Spleen (tissue), 11 donors: Measurements from ENCODE around the gene PAOX. TPM values are rescaled to one million over a fixed set of nuclear protein-coding genes. Genes with fewer than 3 reads are reported as not detected.
"Not testable (repeated sequence)": the region's sequence is repeated elsewhere in the genome, so short reads cannot be mapped to it uniquely, and the experiment has no call there.

Source experiments
- DNase-seq: peaks from one replicate; pipeline ENCODE4 v3.0.0-alpha.2; 2020
- H3K27ac ChIP-seq, 8 donors: fragments of 200-600 bp; sonication (generic) in 7 of 8; 1 replicate in 4 of 8; 2 replicates in 4 of 8; pipeline versions ENCODE4 v1.5.0 to v1.8.0; 2016 to 2021; ENCODE audit warnings: inconsistent platforms in 4 of 8, mild to moderate bottlenecking in 4 of 8, moderate library complexity in 1 of 8
- H3K27me3 ChIP-seq, 7 donors: fragments of 200-600 bp; sonication (generic) in 6 of 7; replicated peaks in 1 of 7; 1 replicate in 4 of 7; 2 replicates in 3 of 7; pipeline versions ENCODE4 v1.5.0 to v1.8.0; 2016 to 2021; ENCODE audit warnings: inconsistent platforms in 3 of 7, mild to moderate bottlenecking in 1 of 7
- H3K36me3 ChIP-seq, 6 donors: fragments of 200-600 bp; sonication (generic) in 5 of 6; 1 replicate in 4 of 6; 2 replicates in 2 of 6; pipeline versions ENCODE4 v1.5.0 to v1.8.0; 2016 to 2021; ENCODE audit warnings: inconsistent platforms in 2 of 6
- H3K4me1 ChIP-seq, 6 donors: fragments of 200-600 bp; sonication (generic) in 5 of 6; 1 replicate in 3 of 6; 2 replicates in 3 of 6; pipeline versions ENCODE4 v1.5.0 to v1.8.0; 2016 to 2021; ENCODE audit warnings: inconsistent platforms in 3 of 6
- H3K4me3 ChIP-seq, 8 donors: fragments of 200-600 bp; sonication (generic) in 7 of 8; 1 replicate in 4 of 8; 2 replicates in 4 of 8; pipeline versions ENCODE4 v1.5.0 to v1.8.0; 2016 to 2021; ENCODE audit warnings: inconsistent platforms in 4 of 8, mild to moderate bottlenecking in 4 of 8, moderate library complexity in 2 of 8
- H3K9me3 ChIP-seq, 8 donors: fragments of 200-600 bp; sonication (generic) in 7 of 8; 1 replicate in 4 of 8; 2 replicates in 4 of 8; pipeline versions ENCODE4 v1.5.0 to v1.8.0; 2016 to 2021; ENCODE audit warnings: inconsistent platforms in 4 of 8
- POLR2A ChIP-seq, 3 donors: fragments of 450-650 bp; IDR thresholded peaks; one replicate each; pipeline ENCODE4 v1.5.1; 2017; ENCODE audit warnings: antibody characterized with exemption in 3 of 3, mild to moderate bottlenecking in 1 of 3
- POLR2AphosphoS5 ChIP-seq, 3 donors: sonication (generic); formaldehyde crosslinking; IDR thresholded peaks; one replicate each; pipeline ENCODE4 v1.5.1; 2017; ENCODE audit warnings: antibody characterized with exemption in 3 of 3
- WGBS, 5 donors: extraction: QIAGEN DNeasy Blood & Tissue Kit in 3 of 5; methylation state at CpG; one replicate each; pipeline versions ENCODE4 v1.1.5 to v1.1.7; 2013 to 2018; 5-methylcytosine and 5-hydroxymethylcytosine counted together
- intact Hi-C: fragments of 100-400 bp; cut with DNase I; formaldehyde crosslinking; loops from one replicate; pipeline ENCODE4 v1.15.0; 2023; ENCODE audit warnings: low total_unique reads
- polyA plus RNA-seq, 3 donors: library from polyadenylated mRNA; stranded (reverse); fragments of 200-250 nt; gene quantifications; one replicate each; pipeline ENCODE4 v1.2.1, GENCODE V29; 2013
- total RNA-seq, 7 donors: library from RNA; depleted of rRNA in 3 of 7; stranded (reverse); fragments of >200 nt in 3 of 7; fragmentation: NEBNext Ultra II Directional in 4 of 7; extraction: Animal tissue kit (Norgen Biotek cat#: 25700) in 4 of 7; gene quantifications; one replicate each; pipeline versions ENCODE4 v1.1.0 to v1.2.1, GENCODE V29; 2016 to 2021
- TF ChIP-seq, protein P1 (sequence below), 11 experiments: fragments of 200-600 bp in 7 of 11; fragments of 450-650 bp in 4 of 11; sonication (generic) in 4 of 11; IDR thresholded peaks in 8 of 11; conservative IDR thresholded peaks in 3 of 11; 1 replicate in 7 of 11; 2 replicates in 4 of 11; pipeline versions ENCODE4 v1.4.0 to v1.8.0; 2016 to 2021; ENCODE audit warnings: antibody characterized with exemption in 11 of 11, inconsistent platforms in 4 of 11, mild to moderate bottlenecking in 1 of 11
- donor health status: healthy with polysubstance abuse.
- donor health status: DM: no; HTN: no; CAD: no; lungs with moderate emphysema.
- donor health status: DM: no; HTN: no; CAD: no.
- donor health status: Bipolar disorder and iron deficiency.
- donor health status: healthy.
- donor health status: DM: no; HTN: no; CAD: no.
- donor health status: DM: yes; HTN: yes; CAD: no.

The PAOX gene
- total and polyA plus RNA-seq, 10 donors: 15.4 to 34.0 (median 21.5) TPM

- TF ChIP-seq POLR2AphosphoS5 (IDR thresholded peaks at IDR 0.05): no peak
- TF ChIP-seq POLR2A (IDR thresholded peaks at IDR 0.05): no peak
- TF ChIP-seq, protein P1, sequence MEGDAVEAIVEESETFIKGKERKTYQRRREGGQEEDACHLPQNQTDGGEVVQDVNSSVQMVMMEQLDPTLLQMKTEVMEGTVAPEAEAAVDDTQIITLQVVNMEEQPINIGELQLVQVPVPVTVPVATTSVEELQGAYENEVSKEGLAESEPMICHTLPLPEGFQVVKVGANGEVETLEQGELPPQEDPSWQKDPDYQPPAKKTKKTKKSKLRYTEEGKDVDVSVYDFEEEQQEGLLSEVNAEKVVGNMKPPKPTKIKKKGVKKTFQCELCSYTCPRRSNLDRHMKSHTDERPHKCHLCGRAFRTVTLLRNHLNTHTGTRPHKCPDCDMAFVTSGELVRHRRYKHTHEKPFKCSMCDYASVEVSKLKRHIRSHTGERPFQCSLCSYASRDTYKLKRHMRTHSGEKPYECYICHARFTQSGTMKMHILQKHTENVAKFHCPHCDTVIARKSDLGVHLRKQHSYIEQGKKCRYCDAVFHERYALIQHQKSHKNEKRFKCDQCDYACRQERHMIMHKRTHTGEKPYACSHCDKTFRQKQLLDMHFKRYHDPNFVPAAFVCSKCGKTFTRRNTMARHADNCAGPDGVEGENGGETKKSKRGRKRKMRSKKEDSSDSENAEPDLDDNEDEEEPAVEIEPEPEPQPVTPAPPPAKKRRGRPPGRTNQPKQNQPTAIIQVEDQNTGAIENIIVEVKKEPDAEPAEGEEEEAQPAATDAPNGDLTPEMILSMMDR (IDR thresholded peaks at IDR 0.05 in 8 of 11, conservative IDR thresholded peaks at IDR 0.05 in 3 of 11): no peak
- no peaks in the 10 kb centered on the region for H3K27me3 ChIP-seq
- H3K4me3 ChIP-seq: peak overlapping the region in 4 of 8 donors; percentile 69 to 91 (median 76)
- H3K27ac ChIP-seq: peak overlapping the region in 2 of 8 donors; percentile 14 to 92
- no peaks in the 10 kb centered on the region for H3K9me3 ChIP-seq
- peaks cover 0 to 40% (median 26%) of the 10 kb centered on the region in 6 donors for H3K36me3 ChIP-seq
- peaks cover 6 to 31% (median 21%) of the 10 kb centered on the region in 6 donors for H3K4me1 ChIP-seq
- intact Hi-C loops: no loop called here
- 47 to 60% (median 51%) methylated on average over 11 to 20 of the region's 20 CpGs for WGBS, 5 donors
- DNase-seq: peak; percentile 88
Measured at GRCh38 chr10:133372507-133372906, 6.6 kb upstream of the PAOX start.

DNA sequence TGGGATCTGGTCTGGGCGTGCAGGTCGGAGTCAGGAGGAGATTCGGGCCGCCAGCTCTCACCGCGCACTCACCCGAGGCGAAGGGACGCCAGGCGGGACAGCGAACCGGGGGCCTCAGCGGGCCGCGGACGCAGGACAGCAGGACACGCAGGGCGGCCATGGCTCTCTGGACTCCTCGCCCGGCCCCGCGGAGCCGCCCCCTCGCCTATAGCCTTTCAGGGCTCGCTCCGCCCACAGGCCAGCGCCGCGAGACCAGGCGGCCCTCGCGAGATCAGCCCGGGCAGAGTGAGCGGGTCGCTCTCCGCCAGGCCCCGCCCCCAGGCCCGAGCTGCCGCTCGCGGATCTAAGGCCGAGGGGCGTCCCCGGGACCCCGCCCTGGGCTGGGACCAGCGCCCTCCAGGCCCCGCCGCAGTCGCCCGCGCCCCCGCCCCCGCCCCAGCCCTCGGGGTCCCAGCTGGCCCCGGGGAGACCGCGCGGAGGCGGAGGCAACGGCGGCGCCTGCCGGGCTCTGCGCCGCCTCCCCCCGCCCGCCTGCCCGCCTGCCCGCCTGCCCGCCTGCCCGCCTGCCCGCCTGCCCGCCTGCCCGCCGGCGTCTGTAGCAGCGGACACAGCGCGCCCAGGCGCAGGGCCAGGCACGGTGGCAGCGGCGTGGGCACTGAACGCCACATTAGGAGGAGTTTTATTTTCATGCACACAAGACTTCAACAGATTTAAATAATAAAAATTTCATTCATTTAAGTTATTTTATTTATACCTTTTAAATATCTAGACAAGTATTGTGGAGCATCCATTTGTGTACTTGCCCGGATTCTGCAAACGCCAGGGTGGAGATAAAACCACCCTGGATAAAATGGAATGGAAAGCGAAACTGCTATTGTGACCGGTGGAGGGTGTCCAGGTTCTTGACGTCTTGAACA, 5.6 kb upstream of the PAOX start, which contains the start of gene ECHS1:
TSS of gene ECHS1 (minus strand) at position 181 of the 917 bp plus-strand sequence. CDS start at position 160, 21 bp downstream.
- Histone ChIP-seq H3K36me3 (peaks cover 0 to 31% (median 24%) of the 10 kb centered on the region in 6 donors), H3K4me1 (peaks cover 11 to 41% (median 30%) of the 10 kb centered on the region in 6 donors), H3K27ac (peak within 1 kb of the TSS; percentile 80 to 96 (median 91)), H3K9me3 (no peaks in the 10 kb centered on the region), H3K27me3 (peaks cover 0 to 4% (median 0%) of the 10 kb centered on the region in 7 donors), H3K4me3 (peak within 1 kb of the TSS; percentile 56 to 91 (median 68))
- peak; percentile 100 for DNase-seq
- TF ChIP-seq, protein P1 (IDR thresholded peaks at IDR 0.05 in 8 of 11, conservative IDR thresholded peaks at IDR 0.05 in 3 of 11): peak in 4 of 11 experiments; percentile 39 to 61 (median 47)
- peak in 1 of 3 donors; percentile 58 for TF ChIP-seq POLR2A (IDR thresholded peaks at IDR 0.05)
- peak; percentile 81 to 91 (median 86) for TF ChIP-seq POLR2AphosphoS5 (IDR thresholded peaks at IDR 0.05)
- intact Hi-C loops: no loop called here
- WGBS, 5 donors: 1 to 2% (median 1%) methylated on average over 34 to 89 of the region's 89 CpGs

GRCh38 chr10:133375357-133376115, 3.5 kb upstream of the PAOX start:
- Histone ChIP-seq H3K4me3 (no peak overlapping the region), H3K27ac (no peak overlapping the region), H3K9me3 (no peaks in the 10 kb centered on the region), H3K4me1 (peaks cover 19 to 55% (median 42%) of the 10 kb centered on the region in 6 donors), H3K27me3 (peaks cover 0 to 13% (median 0%) of the 10 kb centered on the region in 7 donors), H3K36me3 (peaks cover 0 to 10% (median 3%) of the 10 kb centered on the region in 6 donors)
- WGBS, 5 donors: 90 to 93% (median 91%) methylated on average over 12 of the region's 12 CpGs
- TF ChIP-seq POLR2AphosphoS5 (IDR thresholded peaks at IDR 0.05) (no peak), POLR2A (IDR thresholded peaks at IDR 0.05) (no peak)
- TF ChIP-seq, protein P1 (IDR thresholded peaks at IDR 0.05 in 8 of 11, conservative IDR thresholded peaks at IDR 0.05 in 3 of 11): no peak
- intact Hi-C loops: no loop called here
- DNase-seq: no peak

DNA sequence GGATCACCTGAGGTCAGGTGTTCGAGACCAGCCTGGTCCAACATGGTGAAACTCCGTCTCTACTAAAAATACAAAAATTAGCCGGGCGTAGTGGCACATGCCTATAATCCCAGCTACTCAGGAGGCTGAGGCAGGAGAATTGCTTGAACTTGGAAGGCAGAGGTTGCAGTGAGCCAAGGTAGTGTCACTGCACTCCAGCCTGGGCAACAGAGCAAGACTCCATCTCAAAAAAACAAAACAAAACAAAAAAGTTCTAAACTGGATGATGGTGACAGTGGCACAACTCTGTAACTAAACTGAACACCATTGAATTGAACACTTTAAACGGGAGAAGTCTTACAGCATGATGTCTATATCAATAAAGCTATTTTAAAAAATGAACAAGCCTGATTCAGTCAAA, 2.9 kb upstream of the PAOX start:
- DNase-seq: not testable (repeated sequence)
- 90 to 98% (median 94%) methylated on average over 5 of the region's 5 CpGs for WGBS, 5 donors

More for the DNA sequence above, 2.9 kb upstream of the PAOX start:
- intact Hi-C loops, H3K27ac ChIP-seq, H3K36me3 ChIP-seq, H3K9me3 ChIP-seq, H3K4me3 ChIP-seq: not testable (repeated sequence)
- peaks cover 0 to 13% (median 0%) of the 10 kb centered on the region in 7 donors for H3K27me3 ChIP-seq
- H3K4me1 ChIP-seq: peaks cover 25 to 62% (median 48%) of the 10 kb centered on the region in 6 donors
